H1 (cell line): ENCODE results near the gene MEFV. TPM values are rescaled to one million over a fixed set of nuclear protein-coding genes. Genes with fewer than 3 reads are reported as not detected.

Source experiments
- CTCF ChIA-PET: fragments of 300-600 bp; sonication (Branson Sonifier 250); formaldehyde crosslinking; loops from one replicate; lab custom pipeline; 2021; ENCODE audit not compliant: partially characterized antibody; lab: Charles Lee
- POLR2A ChIA-PET: fragments of 300-600 bp; sonication (Branson Sonifier 250); formaldehyde crosslinking; loops from one replicate; lab custom pipeline; 2021; ENCODE audit warnings: inconsistent platforms; ENCODE audit not compliant: partially characterized antibody; lab: Charles Lee
- DNase-seq, 2 experiments: peaks; one replicate each; pipeline versions ENCODE4 v3.0.0 to v3.0.0-alpha.2; 2010 to 2022; ENCODE audit warnings: low spot score in 2 of 2, low read depth in 1 of 2, mixed read lengths in 1 of 2
- FAIRE-seq: peaks from 2 replicates; lab custom pipeline; 2011; peaks lifted over from hg19 to GRCh38; lab: Jason Lieb, UNC
- H2AFZ ChIP-seq: 2 replicates; pipeline ENCODE4 v1.8.1; 2012; ENCODE audit warnings: low read length, inconsistent platforms
- H2AK5ac ChIP-seq: 2 replicates; pipeline ENCODE4 v1.6.1; 2013; ENCODE audit warnings: low read depth, low read length
- H2BK120ac ChIP-seq: replicated peaks from 2 replicates; pipeline ENCODE3; 2013; ENCODE audit warnings: low read depth, low read length, inconsistent platforms
- H2BK12ac ChIP-seq: 2 replicates; pipeline ENCODE4 v1.6.1; 2013; ENCODE audit warnings: low read depth, low read length
- H2BK15ac ChIP-seq: 2 replicates; pipeline ENCODE4 v1.6.1; 2013; ENCODE audit warnings: low read length
- H2BK20ac ChIP-seq: 2 replicates; pipeline ENCODE4 v1.6.1; 2013; ENCODE audit warnings: low read length
- H2BK5ac ChIP-seq: 2 replicates; pipeline ENCODE4 v1.6.1; 2013; ENCODE audit warnings: low read depth, low read length
- H3K14ac ChIP-seq: 2 replicates; pipeline ENCODE4 v1.6.1; 2013; ENCODE audit warnings: inconsistent platforms; ENCODE audit not compliant: insufficient read length
- H3K18ac ChIP-seq: 2 replicates; pipeline ENCODE4 v1.6.1; 2013; ENCODE audit warnings: low read length; ENCODE audit errors: extremely low read depth
- H3K23ac ChIP-seq: 2 replicates; pipeline ENCODE4 v1.6.1; 2013; ENCODE audit warnings: inconsistent platforms; ENCODE audit not compliant: insufficient read length
- H3K23me2 ChIP-seq: 2 replicates; pipeline ENCODE4 v1.6.1; 2013; ENCODE audit warnings: low read depth, low read length
- H3K27ac ChIP-seq: 2 replicates; pipeline ENCODE4 v1.6.1; 2011; ENCODE audit warnings: low read depth, low read length, inconsistent platforms
- H3K27me3 ChIP-seq, 4 experiments: replicated peaks in 1 of 4; 1 replicate in 1 of 4; 2 replicates in 3 of 4; pipeline versions ENCODE4 v1.6.1 to v1.8.1; 2011 to 2013; ENCODE audit warnings: low read length in 3 of 4, mild to moderate bottlenecking in 3 of 4, inconsistent platforms in 2 of 4, mixed read lengths in 2 of 4, moderate library complexity in 1 of 4; ENCODE audit not compliant: control insufficient read depth in 3 of 4, insufficient read depth in 3 of 4; ENCODE audit errors: extremely low read depth in 1 of 4
- H3K36me3 ChIP-seq, 4 experiments: 2 replicates each; pipeline versions ENCODE4 v1.6.1 to v1.8.1; 2011 to 2013; ENCODE audit warnings: mild to moderate bottlenecking in 4 of 4, low read length in 3 of 4, moderate library complexity in 2 of 4, control low read depth in 1 of 4, inconsistent platforms in 1 of 4; ENCODE audit not compliant: insufficient read depth in 4 of 4, control insufficient read depth in 2 of 4
- H3K4ac ChIP-seq: replicated peaks from 2 replicates; pipeline ENCODE3; 2013; ENCODE audit warnings: low read length, low read depth, mixed read lengths, inconsistent platforms; ENCODE audit not compliant: insufficient read length
- H3K4me1 ChIP-seq, 4 experiments: replicated peaks in 1 of 4; 1 replicate in 1 of 4; 2 replicates in 3 of 4; pipeline versions ENCODE4 v1.6.1 to v1.8.1; 2011 to 2013; ENCODE audit warnings: low read length in 3 of 4, inconsistent platforms in 2 of 4, mixed read lengths in 1 of 4; ENCODE audit not compliant: insufficient read depth in 4 of 4, control insufficient read depth in 3 of 4
- H3K4me2 ChIP-seq, 2 experiments: 2 replicates each; pipeline versions ENCODE4 v1.6.1 to v1.8.1; 2011 to 2013; ENCODE audit warnings: low read depth in 2 of 2, low read length in 2 of 2, control low read depth in 1 of 2, inconsistent platforms in 1 of 2, mild to moderate bottlenecking in 1 of 2; ENCODE audit not compliant: insufficient read depth in 1 of 2
- H3K4me3 ChIP-seq, 4 experiments: fragments of 200-600, 300-600 bp in 1 of 4; sonication (generic), shearing (Covaris generic), sonication (Bioruptor Twin) in 1 of 4; 2 replicates each; pipeline versions ENCODE4 v1.5.1 to v1.8.1; 2011 to 2016; ENCODE audit warnings: low read length in 4 of 4, low read depth in 3 of 4, control low read depth in 2 of 4, inconsistent platforms in 2 of 4, mild to moderate bottlenecking in 2 of 4, mixed read lengths in 1 of 4, moderate library complexity in 1 of 4; ENCODE audit not compliant: insufficient read depth in 2 of 4; ENCODE audit errors: extremely low read depth in 1 of 4
- H3K56ac ChIP-seq: replicated peaks from 2 replicates; pipeline ENCODE3; 2013; ENCODE audit warnings: low read depth, mild to moderate bottlenecking, mixed read lengths, low read length, inconsistent platforms; ENCODE audit not compliant: insufficient read length
- H3K79me1 ChIP-seq: 2 replicates; pipeline ENCODE4 v1.6.1; 2013; ENCODE audit warnings: low read depth, low read length, control low read depth
- H3K79me2 ChIP-seq, 2 experiments: 2 replicates each; pipeline versions ENCODE4 v1.6.1 to v1.8.1; 2012 to 2013; ENCODE audit warnings: low read length in 2 of 2, mild to moderate bottlenecking in 2 of 2, inconsistent platforms in 1 of 2; ENCODE audit not compliant: insufficient read depth in 2 of 2, control insufficient read depth in 1 of 2
- H3K9ac ChIP-seq, 4 experiments: replicated peaks in 1 of 4; 1 replicate in 1 of 4; 2 replicates in 3 of 4; pipeline versions ENCODE4 v1.6.1 to v1.8.1; 2011 to 2013; ENCODE audit warnings: low read depth in 3 of 4, low read length in 3 of 4, control low read depth in 2 of 4, mild to moderate bottlenecking in 2 of 4, moderate library complexity in 2 of 4, inconsistent platforms in 1 of 4; ENCODE audit errors: extremely low read depth in 1 of 4
- H3K9me3 ChIP-seq, 2 experiments: 2 replicates each; pipeline versions ENCODE4 v1.6.1 to v1.8.1; 2012 to 2013; ENCODE audit warnings: mild to moderate bottlenecking in 2 of 2, moderate library complexity in 2 of 2, control low read depth in 1 of 2, inconsistent platforms in 1 of 2, low read depth in 1 of 2, low read length in 1 of 2, mixed read lengths in 1 of 2; ENCODE audit not compliant: insufficient read depth in 2 of 2
- H4K20me1 ChIP-seq, 2 experiments: replicated peaks in 1 of 2; 2 replicates each; pipeline versions ENCODE3 to v1.8.1; 2011 to 2013; ENCODE audit warnings: inconsistent platforms in 2 of 2, low read length in 2 of 2, mild to moderate bottlenecking in 1 of 2; ENCODE audit not compliant: insufficient read depth in 2 of 2, control insufficient read depth in 1 of 2
- H4K5ac ChIP-seq: 2 replicates; pipeline ENCODE4 v1.6.1; 2013; ENCODE audit warnings: low read length, low read depth, mixed read lengths, inconsistent platforms; ENCODE audit not compliant: insufficient read length
- H4K8ac ChIP-seq: 2 replicates; pipeline ENCODE4 v1.8.0; 2013; ENCODE audit warnings: mild to moderate bottlenecking, moderate library complexity, low read length, inconsistent platforms; ENCODE audit not compliant: insufficient read depth; ENCODE audit errors: extremely low read depth
- H4K91ac ChIP-seq: replicated peaks from 2 replicates; pipeline ENCODE3; 2013; ENCODE audit warnings: low read length, mixed read lengths, inconsistent platforms; ENCODE audit not compliant: insufficient read length
- ATF3 ChIP-seq: IDR thresholded peaks from 2 replicates; pipeline ENCODE4 v1.6.1; 2011; ENCODE audit warnings: low read depth, mild to moderate bottlenecking, low read length; ENCODE audit not compliant: insufficient read depth
- WGBS, 2 experiments: shearing (Covaris generic) in 1 of 2; methylation state at CpG; one replicate each; pipeline versions ENCODE4 v1.1.6 to v1.1.7; 2013 to 2015; ENCODE audit warnings: low lambda C conversion rate in 2 of 2, mixed read lengths in 2 of 2, inconsistent platforms in 1 of 2, low coverage in 1 of 2, missing lambda C conversion rate in 1 of 2; ENCODE audit not compliant: insufficient replicate concordance in 2 of 2, insufficient coverage in 1 of 2, insufficient read length in 1 of 2; ENCODE audit errors: extremely low coverage in 1 of 2, missing lambda C conversion rate in 1 of 2; 5-methylcytosine and 5-hydroxymethylcytosine counted together
- polyA plus RNA-seq, 7 experiments: library from polyadenylated mRNA; depleted of rRNA in 3 of 7; stranded (reverse) in 5 of 7; unstranded in 2 of 7; fragments of >200 nt in 5 of 7; fragments of 200-250 nt in 2 of 7; gene quantifications; 1 replicate in 5 of 7; 2 replicates in 1 of 7; 4 replicates in 1 of 7; pipeline versions ENCODE4 v1.2.1 to v1.2.3, GENCODE V29; 2011 to 2013; ENCODE audit warnings: missing spikeins in 2 of 7, mixed read lengths in 2 of 7
- total RNA-seq: library from RNA; stranded (reverse); fragmentation: NEBNext Ultra II Directional; extraction: Animal tissue kit (Norgen Biotek cat#: 25700); gene quantifications from 2 replicates; pipeline ENCODE4 v1.2.1, GENCODE V29; 2021

The MEFV gene
- total and polyA plus RNA-seq, 2 of the 8 experiments (the other 6 are each of a cell fraction or from before 2014, with no cell fraction given): 0.03 TPM; not detected in 1

GRCh38 chr16:3254309-3254708, 2.1 kb downstream of the MEFV start:
- Histone ChIP-seq H3K27me3 (no peaks in the 10 kb centered on the region), H3K23ac (no peak overlapping the region), H3K4me3 (no peak overlapping the region), H3K4me1 (no peaks in the 10 kb centered on the region), H2BK5ac (no peak overlapping the region), H3K79me1 (no peaks in the 10 kb centered on the region), H3K36me3 (no peaks in the 10 kb centered on the region), H4K20me1 (no peaks in the 10 kb centered on the region), H4K91ac (no peak overlapping the region), H2BK120ac (no peak overlapping the region), H3K4me2 (no peak overlapping the region), H3K9ac (no peak overlapping the region), H3K27ac (no peak overlapping the region), H2AK5ac (no peak overlapping the region), H2BK15ac (no peak overlapping the region), H3K23me2 (no peaks in the 10 kb centered on the region), H4K8ac (no peak overlapping the region), H2AFZ (no peak overlapping the region), H3K18ac (no peak overlapping the region), H3K14ac (no peak overlapping the region), H3K9me3 (peaks cover 25 to 39% of the 10 kb centered on the region in 2 experiments), H2BK12ac (no peak overlapping the region), H3K79me2 (no peaks in the 10 kb centered on the region), H4K5ac (no peak overlapping the region), H3K4ac (no peak overlapping the region), H2BK20ac (no peak overlapping the region), H3K56ac (no peak overlapping the region)
- ChIA-PET POLR2A (interaction anchor here (1.4 kb wide), 1 partner anchor 13 kb away, joined by 3 read pairs; no protein-coding TSS in a partner anchor), CTCF (interaction anchor here (0.5 to 2.4 kb wide), 2 partner anchors 13 to 457 kb away, joined by 3 to 12 read pairs; no protein-coding TSS in a partner anchor)
- DNase-seq (no peak), FAIRE-seq (no peak)
- no peak for TF ChIP-seq ATF3
- 89% methylated on average over 25 of the region's 35 CpGs; no CpG with 5 or more reads in 1 of the 2 experiments for WGBS, 2 experiments
